HT1080 (cell line): ENCODE measurements around the gene AMDHD1. TPM values are rescaled to one million over a fixed set of nuclear protein-coding genes. Genes with fewer than 3 reads are reported as not detected.

Source experiments
- DNase-seq: peaks from one replicate; pipeline ENCODE4 v3.0.0-alpha.2; 2015; ENCODE audit warnings: low read depth
- total RNA-seq: library from RNA; depleted of rRNA; stranded (reverse); fragments of >200 nt; shearing (Covaris generic); gene quantifications from 2 replicates; pipeline ENCODE4 v1.2.3, GENCODE V29; 2014; rRNA removed

The AMDHD1 gene
- total RNA-seq, 1 experiment from 2014 or later, result 0.13 TPM

DNA sequence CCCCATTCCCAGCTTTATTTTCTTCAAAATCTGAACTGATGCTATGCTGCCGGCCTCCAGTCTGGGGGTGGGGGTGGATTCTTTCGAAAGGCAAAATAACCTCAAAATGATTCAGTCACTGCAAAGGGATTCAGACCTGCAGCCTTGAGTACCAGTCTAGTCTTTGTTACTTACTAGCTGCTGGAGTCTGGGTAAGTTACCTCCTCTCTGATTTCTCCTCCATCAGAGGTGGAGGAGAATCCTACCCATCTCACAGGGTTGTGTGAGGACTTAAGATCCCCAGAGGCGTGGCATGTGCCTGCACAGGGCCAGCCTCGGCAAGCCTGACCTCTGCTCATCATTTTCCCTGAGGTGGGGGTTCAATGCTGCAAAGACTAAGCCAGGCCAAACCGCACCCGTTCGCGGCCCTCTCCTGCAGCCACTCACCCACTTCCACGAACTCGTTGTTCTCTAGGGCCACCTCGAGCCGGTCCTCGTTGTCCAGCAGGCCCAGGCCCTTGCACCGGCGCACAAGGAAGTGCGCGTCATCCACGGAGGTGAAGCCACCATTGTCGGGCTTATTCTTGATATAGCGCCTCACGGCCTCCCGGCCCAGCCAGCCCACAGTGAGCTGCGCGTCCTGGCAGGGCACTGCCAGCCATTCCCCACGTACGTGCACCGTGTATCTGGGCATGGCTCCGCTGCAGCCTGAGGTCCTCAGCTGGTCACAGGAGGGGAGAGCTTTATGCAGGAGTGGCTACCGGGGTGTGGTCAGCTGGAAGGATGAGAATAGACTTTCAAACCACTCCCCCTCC lies 52.3 kb downstream of the AMDHD1 start:
- DNase-seq, result no peak

DNA sequence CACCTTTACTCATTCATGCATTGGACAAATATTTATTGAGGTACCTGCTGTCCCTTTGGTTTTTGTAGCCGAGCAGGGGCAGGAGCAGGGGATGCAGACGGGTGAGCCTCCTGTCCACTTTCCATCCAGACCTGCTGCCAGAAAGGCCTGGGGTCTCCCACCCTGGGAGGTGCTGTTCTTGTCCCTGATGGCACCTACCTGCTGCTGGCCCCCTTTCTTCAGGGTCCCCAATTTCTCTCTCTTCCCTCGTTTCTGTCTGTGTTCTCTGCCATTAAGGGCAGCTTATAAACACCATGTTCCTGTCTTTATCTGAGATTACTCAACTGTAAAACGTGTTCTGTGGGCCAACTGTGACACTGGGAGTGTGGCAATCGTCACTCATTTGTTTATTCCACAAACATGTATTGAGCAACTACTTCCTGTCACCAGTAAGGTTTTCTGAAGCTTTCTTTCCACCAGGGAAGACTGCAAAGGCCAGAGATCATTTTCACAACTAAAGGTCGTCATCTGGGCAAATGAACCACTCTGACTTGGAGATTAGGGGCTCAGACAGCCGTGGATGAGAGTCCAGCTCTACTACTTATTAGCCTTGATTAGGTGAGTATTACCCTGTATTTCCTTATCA lies 53.0 kb downstream of the AMDHD1 start, which contains the start of gene HAL:
Gene HAL (minus strand): TSS at position 311 of the 625 bp plus-strand sequence. CDS start 434 bp downstream, outside the sequence.
- no peak for DNase-seq

DNA sequence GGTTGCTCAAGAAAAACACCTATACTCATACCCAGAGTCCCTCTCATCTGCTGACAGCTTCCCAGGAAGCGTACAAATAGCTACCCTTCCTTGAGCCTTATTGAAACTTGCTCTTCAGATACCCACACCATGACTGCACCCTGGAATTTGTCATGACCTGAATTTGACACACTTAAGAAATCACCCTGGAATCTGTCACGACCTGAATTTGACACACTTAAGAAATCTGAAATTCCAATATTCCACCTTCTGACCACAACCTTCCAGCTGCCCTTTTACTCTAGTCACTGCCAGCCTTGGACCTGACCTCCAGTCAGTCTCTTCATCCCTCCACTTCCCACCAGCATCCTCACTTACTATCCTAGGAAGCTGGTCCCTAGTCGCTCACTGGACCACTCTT lies 54.1 kb downstream of the AMDHD1 start:
- DNase-seq, result no peak

DNA sequence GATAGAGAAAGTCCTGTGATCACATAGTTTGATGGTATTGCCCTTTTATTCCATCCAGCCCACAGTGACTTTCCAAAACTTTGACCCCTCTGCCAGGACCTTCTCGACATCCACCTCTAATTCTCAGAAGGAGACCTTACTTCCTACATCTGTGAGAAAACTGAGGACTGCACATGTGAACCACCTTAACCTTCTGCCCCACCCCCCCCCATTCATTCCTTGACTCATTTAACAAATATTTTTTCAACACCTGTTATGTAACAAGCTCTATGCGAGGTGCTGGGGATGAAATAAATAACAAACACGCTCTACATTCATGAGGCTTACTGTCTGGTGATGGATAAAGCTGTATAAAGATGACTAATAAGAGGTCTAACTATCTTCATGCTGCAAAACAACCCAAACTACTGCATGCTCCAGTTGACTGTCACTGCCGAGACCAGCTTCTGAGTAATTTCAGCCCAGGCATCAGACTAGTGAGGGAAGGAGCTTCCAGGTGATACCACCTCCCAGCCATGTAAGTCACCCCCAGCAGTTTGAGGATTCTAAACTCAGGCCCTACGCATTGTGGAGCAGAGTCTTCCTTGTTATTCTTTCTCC lies 54.9 kb downstream of the AMDHD1 start:
- DNase-seq, result no peak

DNA sequence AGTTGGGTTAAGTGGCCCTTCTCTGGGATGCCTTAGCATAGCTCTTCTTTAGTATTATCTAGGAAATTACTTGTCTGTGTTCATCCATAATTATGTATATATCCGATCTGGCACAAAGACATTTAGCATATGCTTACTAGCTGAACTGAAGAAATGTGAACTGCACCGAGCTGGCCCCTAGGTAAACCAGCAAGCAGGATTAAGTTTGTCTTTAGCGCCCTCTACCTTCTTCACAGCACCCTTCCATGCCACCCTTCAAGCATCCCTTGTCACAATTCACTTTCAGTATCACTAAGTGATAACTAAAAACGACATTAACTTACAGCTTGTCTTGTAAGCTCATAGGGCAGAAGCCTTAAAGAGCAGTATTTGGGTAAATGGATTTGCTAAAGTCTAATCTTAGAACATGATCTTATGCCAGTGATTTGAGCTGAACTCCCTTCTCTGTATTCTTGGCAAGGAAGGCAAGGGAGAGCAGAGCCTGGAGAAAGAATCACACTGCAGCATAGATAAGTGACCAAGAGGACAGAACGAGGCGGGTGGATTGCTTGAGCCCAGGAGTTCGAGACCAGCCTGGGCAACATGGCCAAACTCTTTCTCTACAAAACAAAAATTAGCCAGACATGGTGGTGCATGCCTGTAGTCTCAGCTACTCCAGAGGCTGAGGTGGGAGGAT lies 55.6 kb downstream of the AMDHD1 start:
- peak; percentile 64 for DNase-seq

DNA sequence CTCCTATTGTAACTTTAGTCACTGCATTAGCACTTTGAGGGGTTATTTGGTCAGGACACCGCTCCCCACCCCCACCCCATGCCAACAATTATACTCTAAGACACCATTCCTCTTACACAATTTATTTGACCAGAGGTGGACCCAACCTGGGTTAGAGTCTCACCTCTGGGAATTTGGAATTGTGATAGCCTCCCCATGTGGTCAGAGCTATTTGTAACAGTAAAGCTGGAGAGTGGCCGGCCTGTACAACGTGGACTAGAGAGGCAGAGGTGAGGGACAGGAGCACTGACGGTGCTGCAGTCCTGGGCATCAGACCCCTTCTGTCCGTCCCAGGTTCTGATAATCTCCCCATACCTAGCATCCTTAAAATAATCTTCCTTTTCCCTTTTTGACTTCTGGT lies 56.4 kb downstream of the AMDHD1 start:
- no peak for DNase-seq

DNA sequence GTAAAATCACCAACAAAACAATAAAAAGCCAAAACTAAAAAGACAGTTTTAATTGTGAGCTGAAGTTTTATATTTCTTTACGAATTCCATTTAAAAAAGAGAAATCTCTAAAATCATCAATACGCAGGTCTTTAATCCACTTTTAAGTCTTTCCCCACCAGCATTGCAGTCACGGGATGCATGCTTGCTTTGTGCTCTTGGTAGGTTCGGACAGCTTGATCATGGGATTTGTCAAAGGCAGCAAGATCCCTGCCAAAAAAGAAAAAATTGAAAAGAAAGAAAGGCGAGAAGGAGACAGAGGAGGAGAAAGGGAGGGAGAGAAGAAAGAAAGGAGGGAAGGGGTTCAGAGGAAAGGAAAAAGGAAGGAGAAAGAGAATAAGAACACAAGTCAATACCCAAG lies 57.7 kb downstream of the AMDHD1 start:
- no peak for DNase-seq

DNA sequence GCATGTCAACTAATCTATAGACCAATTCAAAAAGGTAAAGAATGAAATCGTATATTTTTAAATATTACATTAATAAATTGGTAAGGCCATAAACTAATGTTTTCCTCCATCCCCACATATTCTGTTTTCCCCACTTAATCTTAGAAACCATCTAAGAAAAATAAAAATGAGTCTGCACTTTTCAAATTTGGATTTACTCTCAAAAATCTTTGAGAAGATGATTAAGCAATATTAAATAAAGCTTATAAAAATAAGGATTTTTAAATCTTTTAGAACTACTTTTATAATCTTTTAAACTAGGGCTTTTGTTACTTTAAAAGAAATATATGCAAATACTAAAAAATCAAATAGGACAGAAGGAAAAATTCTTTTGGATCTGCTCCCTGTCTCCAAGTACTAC lies 63.6 kb downstream of the AMDHD1 start:
- no peak for DNase-seq

DNA sequence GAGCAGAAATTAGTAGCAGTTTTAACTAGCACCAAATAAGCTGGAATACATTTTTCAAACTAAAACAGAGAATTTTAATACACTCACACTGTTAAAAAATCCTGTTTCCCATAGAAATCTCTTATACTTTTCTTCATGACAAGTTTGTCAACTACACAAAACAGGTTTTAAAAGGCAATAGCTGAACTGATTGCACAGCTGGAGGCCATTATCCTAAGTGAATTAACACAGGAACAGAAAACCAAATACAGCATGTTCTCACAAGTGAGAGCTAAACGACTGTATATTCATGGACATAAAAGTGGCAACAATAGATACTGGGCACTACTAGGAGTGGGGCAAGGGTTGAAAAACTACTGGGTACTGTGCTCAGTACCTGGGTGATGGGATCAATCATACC lies 64.6 kb downstream of the AMDHD1 start:
- DNase-seq, result no peak

DNA sequence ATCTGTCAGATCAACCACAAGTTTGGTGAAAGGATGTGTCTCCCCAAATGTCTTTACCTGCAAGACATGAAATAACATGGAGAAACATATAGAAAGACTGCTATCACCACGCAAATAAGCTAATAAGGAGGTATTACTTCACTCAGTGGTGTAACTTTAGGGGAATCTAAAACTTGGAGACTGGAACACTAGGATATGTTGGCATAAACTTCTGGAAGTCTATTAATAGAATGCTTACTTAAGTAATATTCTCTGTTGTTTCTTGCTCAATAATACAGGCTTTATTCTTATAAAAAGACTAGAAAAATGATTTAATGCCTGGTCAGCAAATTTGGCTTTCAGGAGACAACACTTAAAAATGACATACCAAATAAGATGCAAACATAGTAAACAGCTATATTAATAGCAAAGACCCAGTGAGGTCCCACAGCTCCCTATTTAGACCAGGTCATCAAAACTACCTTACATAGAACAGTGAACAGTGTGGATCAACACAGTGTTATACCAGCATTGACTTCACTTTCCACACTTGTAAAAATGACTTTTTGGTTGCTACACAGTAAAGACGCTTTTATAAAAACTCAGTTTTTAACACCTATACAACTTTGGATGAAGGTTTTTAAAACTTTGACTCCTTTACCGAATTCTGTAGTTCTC lies 71.9 kb downstream of the AMDHD1 start:
- no peak for DNase-seq

DNA sequence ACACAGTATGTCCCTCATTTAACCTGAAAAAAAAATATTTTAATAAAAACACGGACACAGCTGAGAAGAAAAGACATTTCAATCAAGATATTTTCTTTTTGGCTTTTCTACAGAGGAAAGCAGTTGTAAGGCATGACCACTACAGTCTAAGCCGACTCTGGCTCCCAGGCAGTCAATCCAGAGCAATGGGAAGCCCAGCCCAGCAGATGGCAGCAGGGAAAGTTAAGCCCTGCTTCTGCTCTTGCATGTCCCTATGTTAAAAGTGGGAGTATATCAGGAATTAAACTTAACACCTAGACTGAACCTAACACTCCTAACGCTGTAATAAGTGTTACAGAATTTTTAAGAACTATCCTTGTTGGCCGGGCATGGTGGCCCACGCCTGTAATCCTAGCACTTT lies 72.5 kb downstream of the AMDHD1 start:
- peak; percentile 30 for DNase-seq

Other genes starting within 250 kb of the AMDHD1 start
- 7.7 and 8.4 TPM in 2 replicates for gene NTN4, start 152.6 kb upstream of the AMDHD1 start, total RNA-seq
- gene SNRPF, start 84.4 kb upstream of the AMDHD1 start, total RNA-seq, result 28.3 and 44.5 TPM in 2 replicates
- not detected in 2 replicates for gene CCDC38, start 717 bp upstream of the AMDHD1 start, total RNA-seq
- 0.31 TPM in 1 of 2 replicates, not detected in the other for gene HAL, start 53.0 kb downstream of the AMDHD1 start, total RNA-seq
- 73.2 and 74.6 TPM in 2 replicates for gene LTA4H, start 92.3 kb downstream of the AMDHD1 start, total RNA-seq